ENCODE measurements around the gene PLP2.
"Not testable (repeated sequence)": the region's sequence is repeated elsewhere in the genome, so short reads cannot be mapped to it uniquely, and the experiment has no call there.

Gene PLP2, protein sequence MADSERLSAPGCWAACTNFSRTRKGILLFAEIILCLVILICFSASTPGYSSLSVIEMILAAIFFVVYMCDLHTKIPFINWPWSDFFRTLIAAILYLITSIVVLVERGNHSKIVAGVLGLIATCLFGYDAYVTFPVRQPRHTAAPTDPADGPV

DNA sequence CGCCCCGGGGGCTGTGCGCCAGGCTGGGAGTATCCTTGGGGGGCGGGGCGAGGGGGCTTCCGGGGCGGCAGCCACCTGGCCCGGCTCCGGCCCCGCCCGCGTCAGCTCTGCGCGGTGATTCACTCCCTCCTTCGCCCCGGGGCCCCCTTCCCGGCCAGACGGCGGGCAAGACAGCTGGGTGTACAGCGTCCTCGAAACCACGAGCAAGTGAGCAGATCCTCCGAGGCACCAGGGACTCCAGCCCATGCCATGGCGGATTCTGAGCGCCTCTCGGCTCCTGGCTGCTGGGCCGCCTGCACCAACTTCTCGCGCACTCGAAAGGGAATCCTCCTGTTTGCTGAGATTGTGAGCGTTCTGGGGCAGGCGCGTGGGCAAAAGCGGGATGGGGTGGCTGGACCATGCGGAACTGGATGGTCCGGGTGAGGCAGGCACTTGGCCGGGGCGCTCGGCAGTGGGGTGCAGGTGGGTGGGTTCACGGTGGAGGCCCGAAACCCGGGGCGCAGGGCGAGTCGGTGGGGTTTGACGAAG, at the start of gene PLP2:
Gene PLP2 (plus strand): TSS at position 147 of the 528 bp plus-strand sequence. CDS start 103 bp downstream, at position 250.
- DNase-seq: no peak

- no peak for DNase-seq
Observed at GRCh38 chrX:49122499-49122898, 49.2 kb upstream of the PLP2 start.

DNA sequence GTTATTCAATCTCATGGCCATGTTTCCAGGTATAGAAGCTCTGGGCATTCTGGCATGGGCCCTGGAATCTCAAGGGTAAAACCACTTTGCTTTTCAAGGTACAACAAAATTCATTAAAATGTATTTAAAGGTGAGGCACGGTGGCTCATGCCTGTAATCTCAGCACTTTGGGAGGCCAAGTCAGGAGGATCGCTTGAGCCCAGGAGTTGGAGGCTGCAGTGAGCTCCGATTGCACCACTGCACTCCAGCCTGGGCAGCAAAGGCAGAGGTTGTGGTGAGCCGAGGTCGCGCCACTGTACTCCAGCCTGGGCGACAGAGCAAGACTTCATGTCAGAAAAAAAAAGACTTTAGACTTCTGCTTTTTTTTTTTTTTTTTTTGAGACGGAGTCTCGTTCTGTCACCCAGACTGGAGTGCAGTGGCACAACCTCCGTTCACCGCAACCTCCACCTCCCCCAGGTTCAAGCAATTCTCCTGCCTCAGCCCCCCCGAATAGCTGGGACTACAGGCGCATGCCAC, 43.9 kb upstream of the PLP2 start:
- not testable (repeated sequence) for DNase-seq

DNA sequence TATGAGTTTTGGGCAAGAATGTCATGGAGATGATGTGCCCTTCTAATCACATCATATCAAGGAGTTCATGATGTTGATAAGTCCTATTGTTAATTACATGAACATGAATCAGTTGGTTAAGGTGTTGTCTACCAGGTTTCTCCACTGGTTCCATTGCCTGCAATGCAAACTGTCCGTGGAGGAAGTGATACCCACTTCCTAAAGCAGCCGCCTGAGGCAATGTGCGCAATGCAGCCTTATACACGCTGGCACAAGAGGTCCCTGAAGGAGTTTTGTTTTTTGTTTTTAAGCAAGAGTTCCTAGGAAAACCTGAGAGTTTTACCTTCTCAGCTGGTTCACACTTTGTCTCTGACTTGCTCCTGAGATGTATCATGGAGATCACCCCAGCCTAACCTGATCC, 42.3 kb upstream of the PLP2 start:
- no peak for DNase-seq

- DNase-seq: not testable (repeated sequence)
Observed at GRCh38 chrX:49132275-49132674, 39.4 kb upstream of the PLP2 start.

DNA sequence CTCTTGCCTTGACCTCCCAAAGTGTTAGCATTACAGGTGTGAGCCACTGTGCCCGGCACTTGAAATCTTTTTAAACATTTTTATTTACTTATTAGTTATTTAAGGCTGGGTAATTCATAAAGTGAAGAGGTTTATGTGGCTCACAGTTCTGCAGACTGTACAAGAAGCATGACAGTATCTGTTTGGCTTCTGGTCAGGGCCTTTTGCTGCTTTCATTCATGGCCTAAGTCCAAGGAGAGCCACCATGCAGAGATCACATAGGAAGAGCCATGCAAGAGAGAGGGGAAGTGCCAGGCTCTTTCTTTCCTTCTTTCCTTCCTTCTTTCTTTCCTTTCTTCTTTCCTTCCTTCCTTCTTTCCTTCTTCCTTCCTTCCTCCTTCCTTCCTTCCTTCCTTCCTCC, 37.9 kb upstream of the PLP2 start:
- no peak for DNase-seq

DNA sequence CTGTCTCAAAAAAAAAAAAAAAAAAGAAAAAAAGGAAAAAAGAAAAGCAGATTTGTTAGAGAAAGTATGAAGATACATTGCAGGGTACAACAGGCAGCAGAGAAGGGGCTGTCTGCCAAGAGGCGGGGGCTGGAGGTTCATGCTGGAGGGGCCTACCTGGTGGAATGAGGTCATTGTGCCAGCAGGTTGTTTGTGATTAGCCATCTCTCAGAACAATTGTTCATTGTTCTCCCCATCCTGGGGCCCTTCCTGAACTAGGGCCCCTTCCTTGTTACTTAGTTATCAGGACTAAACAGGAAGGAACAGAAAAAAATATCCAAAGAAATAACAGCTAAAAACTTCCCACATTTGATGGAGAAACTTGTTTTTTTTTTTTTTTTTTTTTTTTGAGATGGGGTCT, 34.2 kb upstream of the PLP2 start:
- DNase-seq: no peak

GRCh38 chrX:49139713-49140112, 32.0 kb upstream of the PLP2 start:
- DNase-seq: no peak

DNA sequence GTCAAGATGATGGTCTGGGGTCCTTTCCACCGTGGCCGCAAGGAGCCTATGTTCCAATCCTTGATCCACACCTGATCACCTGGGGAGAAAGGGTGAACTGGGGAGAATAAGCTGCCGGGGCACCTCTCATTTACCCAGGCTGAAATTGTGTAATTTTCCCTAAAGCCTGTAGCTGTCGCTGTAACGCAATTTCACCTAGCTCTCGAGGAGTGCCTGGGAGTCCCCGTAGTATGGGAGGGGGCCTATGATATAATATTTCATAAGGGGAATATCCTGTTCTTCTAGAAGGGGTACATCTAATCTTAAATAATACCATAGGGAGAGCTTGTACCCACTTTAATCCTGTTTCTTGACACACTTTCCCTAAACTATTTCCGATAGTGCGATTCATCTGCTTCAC, 29.4 kb upstream of the PLP2 start:
- DNase-seq: not testable (repeated sequence)

- not testable (repeated sequence) for DNase-seq
Observed at GRCh38 chrX:49143154-49143553, 28.5 kb upstream of the PLP2 start.

- no peak for DNase-seq
Observed at GRCh38 chrX:49147282-49147681, 24.4 kb upstream of the PLP2 start.

GRCh38 chrX:49147936-49148335, 23.8 kb upstream of the PLP2 start:
- no peak for DNase-seq

GRCh38 chrX:49148390-49149100, 23.2 kb upstream of the PLP2 start:
- DNase-seq: not testable (repeated sequence)

DNA sequence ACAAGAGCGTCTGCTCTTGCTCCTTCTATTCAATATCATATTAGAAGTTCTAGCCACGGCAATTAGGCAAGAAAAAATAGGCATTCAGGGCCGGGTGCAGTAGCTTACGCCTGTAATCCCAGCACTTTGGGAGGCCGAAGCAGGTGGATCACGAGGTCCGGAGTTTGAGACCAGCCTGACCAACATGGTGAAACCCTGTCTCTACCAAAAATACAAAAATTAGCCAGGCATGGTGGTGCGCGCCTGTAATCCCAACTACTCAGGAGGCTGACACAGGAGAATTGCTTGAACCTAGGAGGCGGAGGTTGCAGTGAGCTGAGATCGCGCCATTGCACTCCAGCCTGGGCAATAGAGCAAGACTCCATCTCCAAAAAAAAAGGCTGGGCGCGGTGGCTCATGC, 22.4 kb upstream of the PLP2 start:
- not testable (repeated sequence) for DNase-seq

DNA sequence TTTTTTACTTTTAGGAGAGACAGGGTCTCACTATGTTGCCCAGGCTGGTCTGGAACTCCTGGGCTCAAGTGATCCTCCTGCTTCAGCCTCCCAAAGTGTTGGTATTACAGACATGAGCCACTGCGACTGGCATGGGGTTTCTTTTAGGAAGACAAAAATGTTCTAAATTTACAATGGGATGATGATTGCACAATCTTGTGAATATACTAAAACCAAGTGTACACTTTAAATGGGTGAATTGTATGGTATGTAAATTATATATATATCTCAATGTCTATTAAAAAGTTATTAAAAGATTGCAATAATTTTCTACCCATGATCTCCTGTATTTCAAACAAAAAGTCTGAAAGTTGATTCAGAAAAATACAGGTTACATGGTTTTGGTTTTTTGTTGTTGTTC, 18.2 kb upstream of the PLP2 start:
- DNase-seq: no peak

DNA sequence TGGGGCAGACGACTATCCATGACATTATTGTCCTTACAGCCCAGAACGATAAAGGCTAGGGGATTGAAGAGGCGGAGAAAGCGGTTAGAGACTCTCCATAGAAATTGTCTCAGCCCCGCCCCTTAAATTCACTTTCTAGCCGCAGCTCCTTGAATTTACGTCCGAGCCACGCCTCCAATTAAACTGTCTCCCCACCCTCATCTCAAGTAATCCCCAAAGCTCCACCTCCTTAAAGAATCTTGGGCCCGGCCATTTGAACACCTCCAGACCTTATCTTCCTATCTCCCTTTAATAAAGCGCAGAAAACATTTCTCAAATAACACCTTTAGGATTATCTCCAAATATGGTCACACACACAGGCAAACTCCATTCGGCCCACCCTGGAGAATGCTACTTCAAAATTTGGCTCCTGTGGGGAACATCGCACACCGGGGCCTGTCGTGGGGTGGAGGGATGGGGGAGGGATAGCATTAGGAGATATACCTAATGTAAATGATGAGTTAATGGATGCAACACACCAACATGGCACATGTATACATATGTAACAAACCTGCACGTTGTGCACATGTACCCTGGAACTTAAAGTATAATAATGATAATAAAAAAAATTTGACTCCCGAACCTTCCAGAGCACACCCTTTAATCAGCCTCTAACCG, 16.3 kb upstream of the PLP2 start:
- peak; percentile 48 for DNase-seq

DNA sequence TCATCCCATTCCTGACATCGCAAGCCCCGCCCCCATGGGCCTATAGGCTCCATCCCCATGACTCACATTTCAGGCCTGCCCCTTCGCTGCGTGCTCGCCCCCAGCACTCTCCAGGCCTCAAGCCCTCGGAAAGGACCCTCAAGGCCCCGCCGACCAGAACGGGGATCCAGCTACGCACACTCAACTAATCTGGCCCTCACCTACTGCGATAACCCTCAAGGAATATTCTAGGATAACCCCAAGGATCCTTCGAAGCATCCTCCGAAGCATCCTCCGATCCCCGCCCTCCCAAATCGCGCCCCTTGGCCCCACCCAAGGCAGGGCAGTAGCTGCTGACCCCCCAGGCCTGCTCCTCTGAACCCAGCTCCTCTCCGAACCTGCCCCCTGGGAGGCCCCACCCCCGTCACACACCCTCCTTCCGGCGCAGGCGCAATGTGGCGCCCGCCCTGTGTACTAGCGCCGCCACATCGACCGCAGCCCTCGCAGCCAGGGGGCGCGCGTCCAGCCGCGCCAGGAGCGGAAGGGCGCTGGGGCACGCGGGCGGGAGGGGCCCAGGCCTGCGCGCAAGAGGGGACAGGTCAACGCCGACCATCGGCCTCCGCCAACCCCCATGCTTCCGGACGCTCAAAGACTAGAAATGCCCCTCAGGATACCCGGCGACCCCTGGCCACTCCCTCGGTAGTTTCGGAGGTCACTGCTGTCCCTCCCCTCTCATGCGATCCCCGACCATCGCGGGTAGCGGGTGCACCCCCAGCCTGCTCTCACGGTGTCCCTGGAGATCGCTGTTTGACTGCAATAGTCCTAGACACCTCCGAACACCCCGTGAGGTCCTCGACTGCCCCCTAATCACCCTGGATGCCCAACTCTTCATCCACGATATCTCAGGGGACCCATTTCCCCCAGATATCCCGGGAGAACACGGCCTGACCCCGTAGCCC, 15.5 kb upstream of the PLP2 start:
- DNase-seq: peak; percentile 92

DNA sequence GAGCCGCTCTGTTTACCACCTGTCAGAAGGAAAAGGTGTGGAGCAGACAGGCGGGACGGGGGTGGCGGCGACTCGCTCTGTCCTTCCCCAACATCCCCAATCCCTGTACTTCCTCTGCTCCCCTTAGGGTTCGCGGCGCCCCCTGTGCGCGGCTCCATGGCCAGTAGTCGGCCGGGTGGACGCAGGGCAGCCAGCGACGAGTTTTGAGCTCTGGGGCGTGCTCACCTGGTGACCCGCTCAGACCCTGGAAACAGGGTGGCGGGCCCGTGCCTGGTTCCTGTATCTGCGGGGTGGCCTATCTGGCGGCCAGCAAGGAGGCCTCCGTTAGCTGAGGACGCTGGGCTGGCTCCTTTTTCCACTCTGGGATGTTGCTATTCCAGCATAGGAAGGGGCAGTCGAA, 14.5 kb upstream of the PLP2 start:
- DNase-seq: no peak

DNA sequence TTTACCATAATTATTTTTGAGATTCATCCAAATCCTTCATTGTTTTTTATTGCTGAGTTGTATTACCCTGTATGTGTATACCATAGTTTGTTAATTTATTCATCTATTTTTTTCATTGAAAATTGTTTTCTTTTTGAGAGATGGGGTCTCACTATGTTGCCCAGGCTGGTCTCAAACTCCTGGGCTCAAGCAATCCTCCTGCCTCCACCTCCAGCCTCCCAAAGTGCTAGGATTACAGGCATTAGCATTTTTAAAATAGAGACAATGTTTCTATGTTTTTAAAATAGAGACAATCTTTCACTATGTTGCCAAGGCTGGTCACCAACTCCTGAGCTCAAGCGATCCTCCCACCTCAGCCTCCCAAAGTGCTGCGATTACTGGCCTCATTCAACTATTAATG, 10.8 kb upstream of the PLP2 start:
- no peak for DNase-seq

DNA sequence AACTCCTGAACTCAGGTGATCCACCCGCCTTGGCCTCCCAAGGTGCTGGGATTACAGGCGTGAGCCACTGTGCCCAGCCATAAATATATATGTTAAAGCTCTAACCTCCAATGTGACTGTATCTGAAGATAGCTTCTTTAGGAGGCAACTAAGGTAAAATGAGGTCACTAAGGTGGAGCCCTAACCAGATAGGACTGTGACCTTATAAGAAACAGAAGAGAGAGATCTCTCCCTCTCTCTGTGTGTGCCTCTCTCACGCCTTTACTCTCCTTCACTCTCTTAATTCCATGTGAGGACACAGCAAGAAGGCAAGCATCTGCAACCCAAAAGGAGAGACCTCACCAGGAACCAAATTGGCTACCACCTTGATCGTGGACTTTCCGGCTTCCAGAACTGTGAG, 10.1 kb upstream of the PLP2 start:
- no peak for DNase-seq

DNA sequence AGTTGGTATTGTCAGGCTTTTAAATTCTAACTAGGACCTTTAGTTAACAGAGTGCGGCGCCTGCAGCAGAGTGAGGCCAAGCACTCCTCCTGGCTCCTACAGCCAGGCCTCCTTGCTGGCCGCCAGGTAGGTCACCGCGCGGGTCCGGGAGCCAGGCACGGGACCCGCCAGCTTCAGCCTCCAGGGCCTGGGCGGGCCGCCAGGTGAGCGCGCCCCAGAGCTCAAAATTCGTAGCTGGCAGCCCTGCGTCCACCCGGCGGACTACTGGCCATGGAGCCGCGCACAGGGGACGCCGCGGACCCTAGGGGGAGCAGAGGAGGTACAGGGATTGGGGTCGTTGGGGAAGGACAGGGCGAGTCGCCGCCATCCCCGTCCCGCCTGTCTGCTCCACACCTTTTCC, 9.1 kb upstream of the PLP2 start, which contains the start of gene MAGIX:
Gene MAGIX (plus strand): TSS at position 139 of the 400 bp plus-strand sequence. CDS start 132 bp downstream, at position 271.
- no peak for DNase-seq
